Smooth muscle cell (in vitro differentiated cells): Measurements from ENCODE around the gene CNTNAP2. TPM values are rescaled to one million over a fixed set of nuclear protein-coding genes. Genes with fewer than 3 reads are reported as not detected.

Experiments used
- DNase-seq: peaks from one replicate; lab custom pipeline; 2025; ENCODE audit not compliant: unreplicated experiment; lab: John Stamatoyannopoulos, UW
- H2AFZ ChIP-seq: fragments of 200-600 bp; sonication (generic); 2 replicates; pipeline ENCODE4 v1.6.0; 2016; ENCODE audit warnings: antibody characterized with exemption, low read depth, mild to moderate bottlenecking
- H3F3A ChIP-seq: fragments of 200-600 bp; sonication (generic); 2 replicates; pipeline ENCODE4 v1.6.0; 2017; ENCODE audit warnings: antibody characterized with exemption, low read depth
- H3K27ac ChIP-seq: fragments of 200-600 bp; sonication (generic); 2 replicates; pipeline ENCODE4 v1.5.1; 2016; ENCODE audit warnings: low read depth, mild to moderate bottlenecking
- H3K27me3 ChIP-seq: fragments of 200-600 bp; sonication (generic); 2 replicates; pipeline ENCODE4 v1.6.1; 2016; ENCODE audit warnings: low read depth, mild to moderate bottlenecking
- H3K36me3 ChIP-seq: fragments of 200-600 bp; sonication (generic); 2 replicates; pipeline ENCODE4 v1.5.1; 2016; ENCODE audit warnings: low read depth
- H3K4me1 ChIP-seq: fragments of 200-600 bp; sonication (generic); 2 replicates; pipeline ENCODE4 v1.5.1; 2016; ENCODE audit warnings: low read depth
- H3K4me2 ChIP-seq: fragments of 200-600 bp; sonication (generic); 2 replicates; pipeline ENCODE4 v1.6.0; 2016; ENCODE audit warnings: mild to moderate bottlenecking
- H3K4me3 ChIP-seq: fragments of 200-600 bp; sonication (generic); 2 replicates; pipeline ENCODE4 v1.5.1; 2016; ENCODE audit warnings: mild to moderate bottlenecking
- H3K79me2 ChIP-seq: fragments of 200-600 bp; sonication (generic); 2 replicates; pipeline ENCODE4 v1.6.0; 2016; ENCODE audit warnings: low read depth, mild to moderate bottlenecking
- H3K9ac ChIP-seq: fragments of 200-600 bp; sonication (generic); 2 replicates; pipeline ENCODE4 v1.6.0; 2016; ENCODE audit warnings: low read depth
- H3K9me3 ChIP-seq: fragments of 200-600 bp; sonication (generic); replicated peaks from 2 replicates; pipeline ENCODE4 v1.5.1; 2016; ENCODE audit warnings: low read depth
- H4K20me1 ChIP-seq: fragments of 200-600 bp; sonication (generic); 2 replicates; pipeline ENCODE4 v1.6.0; 2016; ENCODE audit warnings: low read depth
- CTCF ChIP-seq: fragments of 200-600 bp; sonication (generic); IDR thresholded peaks from 2 replicates; pipeline ENCODE4 v1.5.1; 2017; ENCODE audit warnings: borderline replicate concordance, mild to moderate bottlenecking, antibody characterized with exemption; ENCODE audit not compliant: insufficient read depth, poor library complexity, severe bottlenecking
- WGBS: methylation state at CpG from one replicate; pipeline ENCODE4 v1.1.7; 2016; ENCODE audit warnings: low lambda C conversion rate; 5-methylcytosine and 5-hydroxymethylcytosine counted together
- polyA plus RNA-seq: library from polyadenylated mRNA; unstranded; fragments of >200 nt; fragmentation: Nextera tagmentation; extraction: Ambion mirVana; gene quantifications from 2 replicates; pipeline ENCODE4 v1.2.1, GENCODE V29; 2016
- total RNA-seq: library from RNA; depleted of rRNA; stranded (reverse); fragments of >200 nt; gene quantifications from 2 replicates; pipeline ENCODE4 v1.2.3, GENCODE V29; 2014

CNTNAP2 gene
- total and polyA plus RNA-seq, 2 experiments from 2014 or later: 1.7 to 9.0 TPM

- DNase-seq: no peak
- TF ChIP-seq CTCF: no peak
- WGBS: 87% methylated on average over 8 of the region's 8 CpGs
Measured at GRCh38 chr7:148031811-148032210, 1915.2 kb downstream of the CNTNAP2 start.

GRCh38 chr7:148035950-148036349, 1919.3 kb downstream of the CNTNAP2 start:
- no peak for DNase-seq
- no peaks in the 10 kb centered on the region for H4K20me1 ChIP-seq
- H3K4me3 ChIP-seq: no peak overlapping the region
- H3K79me2 ChIP-seq: no peaks in the 10 kb centered on the region
- H3K36me3 ChIP-seq: no peaks in the 10 kb centered on the region
- no peak overlapping the region for H3K27ac ChIP-seq
- TF ChIP-seq CTCF: no peak
- no peaks in the 10 kb centered on the region for H3K9me3 ChIP-seq
- no peak overlapping the region for H3K9ac ChIP-seq
- H2AFZ ChIP-seq: no peak overlapping the region
- H3K4me1 ChIP-seq: no peaks in the 10 kb centered on the region
- H3K4me2 ChIP-seq: no peak overlapping the region
- H3F3A ChIP-seq: no peaks in the 10 kb centered on the region
- 87% methylated on average over 1 of the region's 1 CpG for WGBS
- H3K27me3 ChIP-seq: no peaks in the 10 kb centered on the region

More at GRCh38 chr7:148031811-148032210, 1915.2 kb downstream of the CNTNAP2 start:
- Histone ChIP-seq H4K20me1 (no peaks in the 10 kb centered on the region), H3K79me2 (no peaks in the 10 kb centered on the region), H3F3A (no peaks in the 10 kb centered on the region), H3K9ac (no peak overlapping the region), H3K27me3 (no peaks in the 10 kb centered on the region), H3K9me3 (no peaks in the 10 kb centered on the region), H3K36me3 (no peaks in the 10 kb centered on the region), H3K4me1 (no peaks in the 10 kb centered on the region), H2AFZ (no peak overlapping the region), H3K4me3 (no peak overlapping the region), H3K27ac (no peak overlapping the region), H3K4me2 (no peak overlapping the region)

GRCh38 chr7:148037044-148037443, 1920.4 kb downstream of the CNTNAP2 start:
- no peaks in the 10 kb centered on the region for H3K36me3 ChIP-seq
- DNase-seq: no peak
- H3K79me2 ChIP-seq: no peaks in the 10 kb centered on the region
- no peak overlapping the region for H3K9ac ChIP-seq
- H3K27ac ChIP-seq: no peak overlapping the region
- no peaks in the 10 kb centered on the region for H3F3A ChIP-seq
- no peak for TF ChIP-seq CTCF
- H3K4me1 ChIP-seq: no peaks in the 10 kb centered on the region
- no peak overlapping the region for H3K4me2 ChIP-seq
- WGBS: 93% methylated on average over 2 of the region's 2 CpGs
- no peaks in the 10 kb centered on the region for H3K27me3 ChIP-seq
- no peaks in the 10 kb centered on the region for H3K9me3 ChIP-seq
- H4K20me1 ChIP-seq: no peaks in the 10 kb centered on the region
- no peak overlapping the region for H3K4me3 ChIP-seq
- H2AFZ ChIP-seq: no peak overlapping the region

- Histone ChIP-seq H3K9ac (no peak overlapping the region), H3K4me1 (no peaks in the 10 kb centered on the region)
- TF ChIP-seq CTCF: no peak
Measured at GRCh38 chr7:148041156-148041555, 1924.6 kb downstream of the CNTNAP2 start.

More at GRCh38 chr7:148041156-148041555, 1924.6 kb downstream of the CNTNAP2 start:
- Histone ChIP-seq H3K27ac (no peak overlapping the region), H3K9me3 (no peaks in the 10 kb centered on the region), H3K4me2 (no peak overlapping the region), H3F3A (no peaks in the 10 kb centered on the region), H3K79me2 (no peaks in the 10 kb centered on the region), H2AFZ (no peak overlapping the region), H3K36me3 (no peaks in the 10 kb centered on the region), H4K20me1 (no peaks in the 10 kb centered on the region), H3K27me3 (no peaks in the 10 kb centered on the region), H3K4me3 (no peak overlapping the region)
- 90% methylated on average over 3 of the region's 3 CpGs for WGBS
- DNase-seq: no peak
